Jurkat, Clone E6-1 (cell line): ENCODE results near the gene SPEF2. TPM values are rescaled to one million over a fixed set of nuclear protein-coding genes. Genes with fewer than 3 reads are reported as not detected.
A peak's percentile ranks its signal among the peaks of the same experiment; 100 is the strongest.

Experiments
- DNase-seq: peaks from one replicate; pipeline ENCODE4 v3.0.0-alpha.2; 2011; ENCODE audit warnings: low read depth, low spot score
- H3K4me3 ChIP-seq: 2 replicates; pipeline ENCODE4 v1.5.1; 2011; ENCODE audit warnings: mild to moderate bottlenecking, low read length, control low read depth, moderate library complexity
- polyA plus RNA-seq: library from polyadenylated mRNA; unstranded; fragments of >200 nt; gene quantifications from one replicate; pipeline ENCODE4 v1.2.1, GENCODE V29; 2012; ENCODE audit warnings: missing spikeins; ENCODE audit not compliant: insufficient read length, insufficient read depth

Gene SPEF2
- polyA plus RNA-seq, result not detected

GRCh38 chr5:35617435-35618303 is at the start of gene SPEF2:
Gene SPEF2, plus strand, starts transcription at chr5:35617863. Its CDS starts 135 bp downstream, at chr5:35617998.
- DNase-seq, result peak; percentile 38
- H3K4me3 ChIP-seq, result peak within 1 kb of the TSS; percentile 36

GRCh38 chr5:35575578-35575977 is 42.1 kb upstream of the SPEF2 start:
- DNase-seq, result no peak
- H3K4me3 ChIP-seq, result no peak overlapping the region

- no peak for DNase-seq
- no peak overlapping the region for H3K4me3 ChIP-seq
Observed at GRCh38 chr5:35587419-35587818, 30.2 kb upstream of the SPEF2 start.

GRCh38 chr5:35593338-35593737 is 24.3 kb upstream of the SPEF2 start:
- no peak overlapping the region for H3K4me3 ChIP-seq
- no peak for DNase-seq

- H3K4me3 ChIP-seq, result no peak overlapping the region
- DNase-seq, result peak; percentile 28
Observed at GRCh38 chr5:35598707-35599370, 18.8 kb upstream of the SPEF2 start.

- DNase-seq, result no peak
- H3K4me3 ChIP-seq, result no peak overlapping the region
Observed at GRCh38 chr5:35600591-35600990, 17.1 kb upstream of the SPEF2 start.

- no peak overlapping the region for H3K4me3 ChIP-seq
- DNase-seq, result no peak
Observed at GRCh38 chr5:35608881-35609779, 8.5 kb upstream of the SPEF2 start.

- no peak overlapping the region for H3K4me3 ChIP-seq
Observed at GRCh38 chr5:35617060-35617434, 616 bp upstream of the SPEF2 start.

GRCh38 chr5:35618304-35618636 is 607 bp downstream of the SPEF2 start:
- no peak overlapping the region for H3K4me3 ChIP-seq
- DNase-seq, result no peak

More at GRCh38 chr5:35617060-35617434, 616 bp upstream of the SPEF2 start:
- no peak for DNase-seq

- no peak for DNase-seq
- H3K4me3 ChIP-seq, result no peak overlapping the region
Observed at GRCh38 chr5:35618781-35619180, 1.1 kb downstream of the SPEF2 start.

GRCh38 chr5:35622974-35623373 is 5.3 kb downstream of the SPEF2 start:
- no peak for DNase-seq
- no peak overlapping the region for H3K4me3 ChIP-seq

- H3K4me3 ChIP-seq, result no peak overlapping the region
- no peak for DNase-seq
Observed at GRCh38 chr5:35623991-35624390, 6.3 kb downstream of the SPEF2 start.

GRCh38 chr5:35626108-35626507 is 8.4 kb downstream of the SPEF2 start:
- DNase-seq, result no peak

GRCh38 chr5:35626553-35626952 is 8.9 kb downstream of the SPEF2 start:
- DNase-seq, result no peak
- no peak overlapping the region for H3K4me3 ChIP-seq

More at GRCh38 chr5:35626108-35626507, 8.4 kb downstream of the SPEF2 start:
- H3K4me3 ChIP-seq, result no peak overlapping the region

- no peak for DNase-seq
- no peak overlapping the region for H3K4me3 ChIP-seq
Observed at GRCh38 chr5:35634326-35634725, 16.7 kb downstream of the SPEF2 start.

GRCh38 chr5:35640623-35641022 is 23.0 kb downstream of the SPEF2 start:
- no peak overlapping the region for H3K4me3 ChIP-seq
- DNase-seq, result no peak

- no peak overlapping the region for H3K4me3 ChIP-seq
- no peak for DNase-seq
Observed at GRCh38 chr5:35644543-35644942, 26.9 kb downstream of the SPEF2 start.

GRCh38 chr5:35647128-35647527 is 29.5 kb downstream of the SPEF2 start:
- no peak overlapping the region for H3K4me3 ChIP-seq
- DNase-seq, result no peak

- no peak for DNase-seq
- no peak overlapping the region for H3K4me3 ChIP-seq
Observed at GRCh38 chr5:35647712-35648111, 30.0 kb downstream of the SPEF2 start.
